Smooth muscle cell (in vitro differentiated cells): ENCODE results near the gene EPHX1. TPM values are rescaled to one million over a fixed set of nuclear protein-coding genes. Genes with fewer than 3 reads are reported as not detected.

Experiments
- DNase-seq: peaks from one replicate; lab custom pipeline; 2025; ENCODE audit not compliant: unreplicated experiment; lab: John Stamatoyannopoulos, UW
- H2AFZ ChIP-seq: fragments of 200-600 bp; sonication (generic); 2 replicates; pipeline ENCODE4 v1.6.0; 2016; ENCODE audit warnings: antibody characterized with exemption, low read depth, mild to moderate bottlenecking
- H3F3A ChIP-seq: fragments of 200-600 bp; sonication (generic); 2 replicates; pipeline ENCODE4 v1.6.0; 2017; ENCODE audit warnings: antibody characterized with exemption, low read depth
- H3K27ac ChIP-seq: fragments of 200-600 bp; sonication (generic); 2 replicates; pipeline ENCODE4 v1.5.1; 2016; ENCODE audit warnings: low read depth, mild to moderate bottlenecking
- H3K27me3 ChIP-seq: fragments of 200-600 bp; sonication (generic); 2 replicates; pipeline ENCODE4 v1.6.1; 2016; ENCODE audit warnings: low read depth, mild to moderate bottlenecking
- H3K36me3 ChIP-seq: fragments of 200-600 bp; sonication (generic); 2 replicates; pipeline ENCODE4 v1.5.1; 2016; ENCODE audit warnings: low read depth
- H3K4me1 ChIP-seq: fragments of 200-600 bp; sonication (generic); 2 replicates; pipeline ENCODE4 v1.5.1; 2016; ENCODE audit warnings: low read depth
- H3K4me2 ChIP-seq: fragments of 200-600 bp; sonication (generic); 2 replicates; pipeline ENCODE4 v1.6.0; 2016; ENCODE audit warnings: mild to moderate bottlenecking
- H3K4me3 ChIP-seq: fragments of 200-600 bp; sonication (generic); 2 replicates; pipeline ENCODE4 v1.5.1; 2016; ENCODE audit warnings: mild to moderate bottlenecking
- H3K79me2 ChIP-seq: fragments of 200-600 bp; sonication (generic); 2 replicates; pipeline ENCODE4 v1.6.0; 2016; ENCODE audit warnings: low read depth, mild to moderate bottlenecking
- H3K9ac ChIP-seq: fragments of 200-600 bp; sonication (generic); 2 replicates; pipeline ENCODE4 v1.6.0; 2016; ENCODE audit warnings: low read depth
- H3K9me3 ChIP-seq: fragments of 200-600 bp; sonication (generic); replicated peaks from 2 replicates; pipeline ENCODE4 v1.5.1; 2016; ENCODE audit warnings: low read depth
- H4K20me1 ChIP-seq: fragments of 200-600 bp; sonication (generic); 2 replicates; pipeline ENCODE4 v1.6.0; 2016; ENCODE audit warnings: low read depth
- CTCF ChIP-seq: fragments of 200-600 bp; sonication (generic); IDR thresholded peaks from 2 replicates; pipeline ENCODE4 v1.5.1; 2017; ENCODE audit warnings: borderline replicate concordance, mild to moderate bottlenecking, antibody characterized with exemption; ENCODE audit not compliant: insufficient read depth, poor library complexity, severe bottlenecking
- WGBS: methylation state at CpG from one replicate; pipeline ENCODE4 v1.1.7; 2016; ENCODE audit warnings: low lambda C conversion rate; 5-methylcytosine and 5-hydroxymethylcytosine counted together
- polyA plus RNA-seq: library from polyadenylated mRNA; unstranded; fragments of >200 nt; fragmentation: Nextera tagmentation; extraction: Ambion mirVana; gene quantifications from 2 replicates; pipeline ENCODE4 v1.2.1, GENCODE V29; 2016
- total RNA-seq: library from RNA; depleted of rRNA; stranded (reverse); fragments of >200 nt; gene quantifications from 2 replicates; pipeline ENCODE4 v1.2.3, GENCODE V29; 2014

The EPHX1 gene
- total and polyA plus RNA-seq, 2 experiments from 2014 or later, result 16.1 to 22.2 TPM

GRCh38 chr1:225818229-225818628 lies 8.3 kb downstream of the EPHX1 start:
- Histone ChIP-seq H3K79me2 (peaks cover 24% of the 10 kb centered on the region), H3K9me3 (no peaks in the 10 kb centered on the region), H4K20me1 (peaks cover 2% of the 10 kb centered on the region), H3K27me3 (no peaks in the 10 kb centered on the region), H3K4me2 (peak overlapping the region; percentile 20), H3F3A (peaks cover 21% of the 10 kb centered on the region), H3K36me3 (no peaks in the 10 kb centered on the region), H3K27ac (peak overlapping the region; percentile 25), H3K4me3 (no peak overlapping the region), H3K9ac (no peak overlapping the region), H3K4me1 (peaks cover 28% of the 10 kb centered on the region), H2AFZ (no peak overlapping the region)
- TF ChIP-seq CTCF, result no peak
- no peak for DNase-seq
- 80% methylated on average over 7 of the region's 7 CpGs for WGBS

DNA sequence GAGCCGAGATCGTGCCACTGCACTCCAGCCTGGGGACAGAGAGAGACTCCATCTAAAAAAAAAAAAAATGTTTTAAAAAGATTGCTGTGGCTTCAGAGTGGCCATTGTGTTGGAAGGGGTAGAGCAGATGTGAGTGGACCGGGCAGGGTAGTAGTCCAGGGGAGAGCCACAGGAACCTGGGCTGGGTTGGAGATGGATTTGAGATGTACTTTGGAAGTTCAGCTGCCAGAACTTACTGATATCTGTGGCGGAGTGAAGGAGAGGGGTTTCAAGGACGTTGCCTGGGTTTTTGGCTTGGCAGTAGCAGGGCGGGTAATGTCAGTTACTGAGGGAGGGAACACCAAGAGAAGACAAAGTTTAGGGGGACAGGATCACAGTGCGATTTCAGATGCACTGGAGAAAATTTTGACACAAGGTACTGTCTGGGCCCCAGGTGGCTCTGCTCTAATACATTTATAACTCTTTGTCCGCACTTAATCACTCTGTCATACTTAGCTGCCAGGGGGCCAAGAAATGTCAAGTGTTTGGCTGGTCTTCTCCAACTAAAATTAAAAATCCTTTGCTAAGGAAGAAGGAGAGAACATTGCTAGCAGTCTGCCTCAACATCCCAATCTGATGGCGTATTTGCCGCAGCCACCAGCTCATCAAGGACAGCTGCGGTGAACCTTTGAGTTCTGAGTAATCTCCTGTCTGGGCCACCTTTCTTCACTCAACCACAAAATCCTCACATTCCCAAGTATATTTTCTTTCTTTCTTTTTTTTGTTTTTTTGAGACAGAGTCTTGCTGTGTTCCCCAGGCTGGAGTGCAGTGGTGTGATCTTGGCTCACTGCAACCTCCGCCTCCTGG lies 9.6 kb downstream of the EPHX1 start:
- H3K4me2 ChIP-seq, result no peak overlapping the region
- H3K4me1 ChIP-seq, result peaks cover 22% of the 10 kb centered on the region
- H3K27me3 ChIP-seq, result no peaks in the 10 kb centered on the region
- peaks cover 9% of the 10 kb centered on the region for H3F3A ChIP-seq
- DNase-seq, result no peak
- no peaks in the 10 kb centered on the region for H3K36me3 ChIP-seq
- H3K27ac ChIP-seq, result no peak overlapping the region
- 92% methylated on average over 12 of the region's 12 CpGs for WGBS
- TF ChIP-seq CTCF, result no peak
- no peak overlapping the region for H3K4me3 ChIP-seq
- no peak overlapping the region for H3K9ac ChIP-seq
- no peaks in the 10 kb centered on the region for H3K9me3 ChIP-seq
- peaks cover 26% of the 10 kb centered on the region for H3K79me2 ChIP-seq
- peaks cover 5% of the 10 kb centered on the region for H4K20me1 ChIP-seq
- H2AFZ ChIP-seq, result no peak overlapping the region

DNA sequence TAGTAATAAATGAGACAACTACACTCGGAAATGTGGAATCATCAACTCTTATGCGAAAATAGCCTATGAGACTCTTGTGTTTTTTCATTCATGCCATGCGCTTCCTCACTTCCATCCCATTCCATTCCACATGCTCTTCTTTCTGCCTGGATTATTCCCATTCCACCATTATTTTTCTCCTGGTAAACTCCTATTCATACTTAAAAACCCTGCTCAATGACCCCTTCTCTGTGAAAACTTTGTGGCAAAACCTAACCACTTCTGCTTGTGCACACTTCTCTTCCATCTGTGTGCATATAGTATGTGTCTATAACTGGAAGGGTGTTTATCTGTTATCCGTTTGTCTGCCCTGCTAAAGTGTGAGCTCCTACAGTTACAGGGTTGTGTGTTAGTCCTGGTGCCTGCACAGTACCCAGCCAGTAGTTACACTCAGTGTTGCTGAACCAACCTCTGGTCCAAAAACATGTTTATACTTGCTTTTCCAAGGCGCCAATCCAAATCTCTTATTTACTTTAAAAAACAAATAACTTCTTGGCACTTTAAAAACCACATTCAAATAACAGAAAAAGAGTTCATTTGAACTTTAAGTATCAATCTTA lies 10.7 kb downstream of the EPHX1 start:
- Histone ChIP-seq H3K4me3 (no peak overlapping the region), H3K27ac (no peak overlapping the region), H3K27me3 (no peaks in the 10 kb centered on the region), H3K9me3 (no peaks in the 10 kb centered on the region), H3K4me2 (no peak overlapping the region), H3K9ac (no peak overlapping the region), H4K20me1 (peaks cover 15% of the 10 kb centered on the region), H3K36me3 (no peaks in the 10 kb centered on the region), H3K4me1 (peaks cover 33% of the 10 kb centered on the region), H3F3A (peaks cover 9% of the 10 kb centered on the region), H3K79me2 (peaks cover 20% of the 10 kb centered on the region), H2AFZ (no peak overlapping the region)
- WGBS, result 80% methylated on average over 5 of the region's 5 CpGs
- TF ChIP-seq CTCF, result no peak
- DNase-seq, result no peak
